HG03175 (cell line): ENCODE results near the gene TEKT5.
A peak's percentile ranks its signal among the peaks of the same experiment; 100 is the strongest.
"Not testable (repeated sequence)": the region's sequence is repeated elsewhere in the genome, so short reads cannot be mapped to it uniquely, and the experiment has no call there.

Source experiments
- ATAC-seq: cut with Tn5 transposase; IDR thresholded peaks from one replicate; pipeline ENCODE4 v1.9.1; 2021; ENCODE audit warnings: mild to moderate bottlenecking, moderate library complexity; ENCODE audit not compliant: unreplicated experiment

Gene TEKT5

DNA sequence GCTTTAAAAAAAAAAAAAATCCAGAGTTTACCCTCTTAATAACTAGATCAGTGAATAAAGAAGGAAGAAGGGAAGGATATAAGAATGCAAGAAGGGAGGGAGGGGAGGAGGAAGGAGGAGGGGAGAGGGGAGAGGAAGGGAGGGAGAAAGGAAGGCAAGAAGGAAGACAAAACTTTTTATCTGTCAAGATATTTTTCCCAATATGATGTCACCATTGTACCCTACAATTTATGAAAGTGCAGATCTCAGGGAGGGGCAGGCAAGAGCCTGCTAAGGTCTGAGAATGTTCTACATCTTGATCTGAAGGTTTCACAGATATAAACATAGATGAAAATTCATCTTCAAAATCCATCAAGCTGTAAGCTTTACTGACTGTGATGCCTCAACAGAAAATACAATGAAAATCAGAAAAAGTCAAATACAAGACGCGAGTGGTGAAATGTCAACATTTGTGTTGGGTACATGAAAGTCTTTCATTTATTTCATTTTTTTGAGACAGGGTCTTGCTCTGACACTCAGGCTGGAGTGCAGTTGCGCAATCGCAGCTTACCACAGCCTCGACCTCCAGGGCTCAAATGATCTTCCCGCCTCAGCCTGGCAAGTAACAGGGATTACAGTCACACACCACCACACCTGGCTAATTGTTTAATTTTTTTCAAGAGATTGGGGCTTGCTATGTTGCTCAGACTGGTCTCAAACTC, 57.2 kb downstream of the TEKT5 start:
- ATAC-seq, result no peak

DNA sequence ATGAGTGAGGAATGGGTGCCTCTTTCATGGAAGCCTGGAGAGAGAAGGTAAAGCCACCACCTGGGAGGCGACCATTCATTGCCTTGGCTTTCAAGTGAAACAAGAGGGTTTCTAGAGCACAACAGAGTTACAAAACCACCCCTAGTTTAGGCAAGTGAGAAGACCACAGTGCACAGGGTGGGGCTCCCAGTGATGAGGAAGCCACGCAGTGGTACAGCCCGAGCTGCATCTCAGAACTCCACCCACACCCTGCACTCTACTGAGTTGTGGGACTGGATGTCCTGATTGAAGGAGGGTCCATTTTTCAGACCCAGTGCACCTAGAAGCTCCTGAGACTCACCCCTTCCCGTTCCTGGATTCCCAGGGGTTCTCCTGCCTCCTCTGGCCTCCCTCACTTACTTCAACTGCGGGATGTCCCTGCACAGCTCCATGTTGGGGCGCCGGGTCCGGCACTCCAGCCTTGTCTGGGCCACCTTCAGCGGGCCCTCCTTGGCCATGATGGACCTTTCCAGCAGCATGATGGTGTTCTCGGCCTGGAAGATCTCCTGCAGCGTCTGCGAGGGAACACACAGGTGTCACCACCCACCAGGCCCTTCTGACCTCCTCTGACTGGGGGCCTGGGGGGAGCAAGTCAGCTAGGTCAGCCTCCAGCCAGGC, 59.2 kb downstream of the TEKT5 start:
- ATAC-seq, result no peak

DNA sequence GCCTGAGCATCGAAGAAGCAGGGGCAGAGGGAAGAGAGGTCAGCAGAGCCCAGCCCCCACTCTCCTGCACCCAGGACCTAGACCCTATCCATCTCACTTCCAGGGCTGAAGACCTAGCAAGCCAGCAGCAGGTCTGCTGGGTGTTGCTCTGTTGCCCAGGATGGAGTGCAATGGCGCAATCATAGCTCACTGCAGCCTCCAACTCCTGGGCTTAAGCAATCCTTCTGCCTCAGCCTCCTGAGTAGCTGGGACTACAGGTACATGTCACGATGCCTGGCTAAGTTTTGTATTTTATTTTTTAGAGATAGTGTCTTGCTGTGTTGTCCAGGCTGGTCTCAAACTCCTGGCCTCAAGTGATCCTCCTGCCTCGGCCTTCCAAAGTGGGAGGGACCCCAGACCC, 61.3 kb downstream of the TEKT5 start:
- not testable (repeated sequence) for ATAC-seq

DNA sequence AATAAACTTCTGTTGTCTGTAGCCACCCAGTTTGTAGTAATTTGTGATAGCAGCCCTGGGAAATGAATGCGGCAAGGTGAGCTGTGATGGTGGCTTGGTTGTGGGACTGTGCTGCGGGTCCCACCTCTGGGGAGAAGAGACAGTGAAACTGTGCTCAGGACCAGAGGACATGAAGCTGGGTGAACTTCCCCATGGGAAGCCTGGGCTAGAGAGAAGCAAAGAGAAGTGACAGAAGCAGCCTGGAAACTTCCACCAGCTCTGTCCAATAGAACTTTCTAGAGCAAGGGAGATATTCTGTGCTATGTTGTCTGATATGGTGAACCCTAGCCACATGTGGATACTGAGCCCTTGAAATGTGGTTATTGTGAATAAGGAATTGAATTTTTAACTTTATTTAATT, 62.8 kb downstream of the TEKT5 start:
- no peak for ATAC-seq

DNA sequence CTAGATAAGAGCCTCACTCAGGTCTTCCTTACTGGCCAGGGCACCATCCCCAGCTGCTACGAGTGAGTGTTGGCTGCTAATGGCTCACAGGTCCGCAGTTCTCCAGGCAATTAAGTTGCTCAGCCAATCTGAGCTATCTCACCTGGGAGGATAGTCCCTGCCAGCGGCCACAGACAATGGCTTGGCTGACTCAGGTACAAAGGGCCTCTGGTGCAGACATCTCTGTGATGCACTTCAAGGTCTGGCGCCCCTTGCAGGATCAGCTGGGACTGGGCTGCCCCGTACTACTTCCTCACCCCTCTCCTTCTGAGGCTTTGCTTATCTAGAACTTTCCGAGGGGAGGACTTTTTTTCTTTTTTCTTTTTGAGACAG, 65.2 kb downstream of the TEKT5 start:
- ATAC-seq, result no peak

DNA sequence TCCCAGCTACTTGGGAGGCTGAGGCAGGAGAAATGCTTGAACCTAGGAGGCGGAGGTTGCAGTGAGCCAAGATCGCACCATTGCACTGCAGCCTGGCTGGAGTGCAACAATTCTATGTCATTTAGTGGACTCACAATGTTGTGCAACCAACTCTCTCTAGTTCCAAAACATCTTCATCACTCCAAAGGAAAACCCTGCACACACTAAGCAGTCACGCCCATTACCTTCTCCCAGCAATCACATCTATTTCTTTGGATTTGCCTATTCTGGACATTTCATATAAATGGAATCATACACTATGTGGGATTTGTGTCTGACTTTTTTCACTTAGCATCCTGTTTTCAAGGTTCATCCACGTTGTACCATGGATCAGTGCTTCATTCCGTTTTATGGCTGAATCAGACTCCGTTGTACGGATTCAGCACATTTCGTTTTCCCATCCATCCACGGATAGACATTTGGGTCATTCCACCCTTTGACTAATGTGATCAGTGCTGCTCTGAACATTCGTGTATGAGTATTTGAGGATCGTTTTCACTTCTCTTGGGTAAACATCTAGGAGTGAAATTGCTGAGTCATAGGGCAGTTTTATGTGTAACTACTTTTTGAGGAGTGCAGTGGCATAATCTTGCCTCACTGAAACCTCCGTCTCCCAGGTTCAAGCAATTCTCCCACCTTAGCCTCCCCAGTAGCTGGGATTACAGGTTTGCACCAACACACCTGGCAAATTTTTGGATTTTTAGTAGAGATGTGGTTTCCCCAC, 69.0 kb downstream of the TEKT5 start:
- ATAC-seq, result no peak

DNA sequence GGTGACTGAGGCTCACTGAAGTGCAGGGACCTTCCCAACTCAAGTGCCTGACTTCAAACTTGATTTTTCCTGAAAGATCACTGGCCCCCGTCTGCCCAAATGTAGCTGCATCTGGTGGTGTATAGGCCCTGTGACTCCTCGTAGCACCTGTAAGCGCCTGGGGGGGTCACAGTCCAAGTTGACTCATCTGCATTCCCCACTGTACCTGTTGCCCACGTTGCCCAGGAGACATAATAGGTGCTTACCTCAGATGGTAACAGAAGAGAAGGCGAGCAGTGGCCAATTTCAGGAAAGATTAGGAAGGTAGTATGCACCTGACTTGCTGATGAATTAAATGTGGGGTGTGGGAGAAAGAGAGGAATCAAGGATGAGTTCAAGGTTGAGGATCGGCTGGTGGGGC, 70.2 kb downstream of the TEKT5 start:
- ATAC-seq, result no peak

DNA sequence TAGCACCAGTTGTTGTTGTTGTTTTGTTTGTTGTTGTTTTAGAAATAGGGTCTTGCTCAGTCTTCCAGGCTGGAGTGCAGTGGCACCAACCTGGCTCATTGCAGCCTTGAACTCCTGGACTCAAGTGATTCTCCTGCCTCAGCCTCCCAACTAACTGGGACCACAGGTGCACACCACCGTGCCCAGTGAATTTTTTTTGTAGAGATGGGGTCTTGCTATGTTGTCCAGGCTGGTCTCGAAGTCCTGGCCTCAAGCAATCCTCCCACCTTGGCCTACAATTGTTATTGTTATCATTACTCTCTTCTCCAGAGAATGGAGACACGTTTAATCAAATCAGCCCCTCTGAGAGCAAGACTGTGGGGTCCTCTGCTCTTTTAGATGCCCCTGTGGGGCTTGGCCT, 71.7 kb downstream of the TEKT5 start:
- ATAC-seq, result no peak

DNA sequence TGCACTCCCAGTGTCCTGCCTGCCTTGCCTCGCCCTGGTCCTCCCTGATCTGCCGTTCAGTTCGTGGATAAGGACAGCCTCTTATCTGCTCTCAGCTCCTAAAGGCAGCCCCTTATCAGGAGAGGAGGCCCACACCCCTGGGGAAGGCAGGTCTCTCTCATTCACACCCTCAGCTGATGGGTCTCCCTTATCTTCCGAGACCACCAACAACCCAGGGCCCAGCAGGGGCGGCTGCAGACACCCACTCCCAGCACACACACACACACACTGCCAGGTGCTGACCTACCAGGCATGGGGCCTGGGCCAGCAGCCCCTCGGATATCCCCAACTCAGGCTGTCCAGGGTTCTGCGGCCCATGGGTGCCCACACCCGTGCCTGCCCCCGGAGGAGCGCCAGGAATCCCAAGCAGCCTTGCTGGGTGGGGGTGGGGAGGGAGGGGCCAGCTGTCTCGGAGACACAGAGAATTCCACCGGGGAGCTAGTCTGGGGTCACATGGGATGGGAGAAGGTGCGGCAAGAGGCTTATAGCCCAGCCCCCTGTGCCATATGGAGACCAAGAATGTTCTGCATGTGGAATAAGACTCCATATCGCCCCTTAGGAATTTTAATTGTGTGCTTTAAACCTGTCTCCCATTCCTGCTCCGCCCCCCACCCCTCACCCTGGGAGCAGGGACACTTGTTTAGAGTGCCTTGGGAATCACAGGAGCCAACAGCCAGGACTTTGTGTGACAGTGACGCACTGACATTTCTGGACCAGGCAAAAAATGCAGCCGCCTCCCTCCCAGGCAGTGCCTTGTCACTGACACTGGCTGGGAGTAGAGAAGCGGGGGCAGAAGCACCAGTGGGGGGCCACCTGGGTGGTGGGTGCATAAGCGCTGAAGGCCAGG, 72.5 kb downstream of the TEKT5 start:
- no peak for ATAC-seq

DNA sequence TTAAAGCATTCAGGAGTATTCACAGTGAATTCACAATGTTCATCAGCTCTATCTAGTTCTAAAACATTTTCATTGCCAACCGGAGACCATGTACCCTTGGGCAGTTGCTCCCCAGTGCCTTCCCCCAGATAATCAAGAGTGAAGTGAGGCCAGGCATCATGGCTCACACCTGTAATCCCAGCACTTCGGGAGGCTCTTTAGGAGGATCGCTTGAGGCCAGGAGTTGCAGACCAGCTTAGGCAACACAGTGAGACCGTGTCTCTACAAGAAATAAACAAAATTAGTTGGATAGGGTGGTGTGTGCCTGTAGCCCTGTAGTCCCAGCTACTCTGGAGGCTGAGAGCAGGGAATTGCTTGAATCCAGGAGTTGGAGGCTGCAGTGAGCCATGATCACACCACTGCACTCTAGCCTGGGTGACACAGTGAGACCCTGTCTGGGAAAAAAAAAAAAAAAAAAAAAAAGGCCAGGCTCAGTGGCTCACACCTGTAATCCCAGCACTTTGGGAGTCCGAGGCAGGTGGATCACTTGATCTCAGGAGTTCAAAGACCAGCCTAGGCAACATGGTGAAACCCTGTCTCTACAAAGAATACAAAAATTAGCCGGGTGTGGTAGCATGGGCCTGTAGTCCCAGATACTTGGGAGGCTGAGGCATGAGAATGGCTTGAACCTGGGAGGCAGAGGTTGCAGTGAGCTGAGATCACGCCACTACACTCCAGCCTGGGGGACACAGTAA, 73.3 kb downstream of the TEKT5 start:
- ATAC-seq, result not testable (repeated sequence)

DNA sequence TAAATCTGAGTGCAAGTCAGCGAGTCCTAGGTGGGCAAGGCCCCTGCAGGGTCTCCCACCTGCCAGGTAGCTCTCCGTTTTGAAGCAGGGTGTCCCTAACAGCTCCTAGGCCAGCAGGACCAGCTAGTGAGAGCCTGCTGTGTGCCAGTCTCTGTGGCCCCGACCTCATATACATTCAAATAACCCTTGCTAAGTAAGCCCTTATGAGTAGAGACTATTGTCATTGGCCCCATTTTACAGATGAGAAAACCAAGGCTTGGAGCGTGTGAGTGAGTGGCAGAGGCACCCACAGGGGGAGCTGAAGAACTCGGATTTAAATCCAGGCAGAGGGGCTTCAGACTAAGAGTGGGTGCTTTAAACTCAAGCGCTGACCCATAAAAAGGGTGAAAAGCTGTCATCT, 74.6 kb downstream of the TEKT5 start:
- no peak for ATAC-seq

DNA sequence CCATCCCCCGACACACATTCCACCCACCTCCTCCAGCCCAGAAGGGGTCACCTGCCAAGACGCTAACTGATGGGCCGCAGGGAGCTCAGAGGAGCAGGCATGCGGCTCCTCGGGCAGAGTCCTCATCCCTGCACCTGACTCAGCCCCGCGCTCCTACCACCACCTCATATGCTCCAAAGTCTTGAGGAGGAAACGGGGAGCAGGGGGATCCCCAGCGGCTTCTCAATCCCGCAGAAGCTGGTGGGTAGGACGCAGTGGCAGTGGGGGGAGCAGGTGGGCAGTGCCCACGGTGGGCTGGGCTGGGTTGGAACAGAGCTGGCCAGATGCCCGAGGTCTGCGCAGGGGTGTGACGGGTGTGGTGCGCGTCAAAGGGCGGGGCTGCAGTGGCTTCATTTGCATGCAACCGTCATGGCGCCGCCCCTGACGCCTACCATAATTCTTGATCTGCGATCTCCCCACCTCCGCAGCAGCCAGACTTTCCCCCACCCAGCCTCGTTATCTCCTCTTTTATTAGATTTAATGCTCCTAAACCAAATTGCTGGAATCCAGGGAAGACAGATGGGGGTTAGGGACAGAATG, 75.4 kb downstream of the TEKT5 start:
- ATAC-seq, result no peak

DNA sequence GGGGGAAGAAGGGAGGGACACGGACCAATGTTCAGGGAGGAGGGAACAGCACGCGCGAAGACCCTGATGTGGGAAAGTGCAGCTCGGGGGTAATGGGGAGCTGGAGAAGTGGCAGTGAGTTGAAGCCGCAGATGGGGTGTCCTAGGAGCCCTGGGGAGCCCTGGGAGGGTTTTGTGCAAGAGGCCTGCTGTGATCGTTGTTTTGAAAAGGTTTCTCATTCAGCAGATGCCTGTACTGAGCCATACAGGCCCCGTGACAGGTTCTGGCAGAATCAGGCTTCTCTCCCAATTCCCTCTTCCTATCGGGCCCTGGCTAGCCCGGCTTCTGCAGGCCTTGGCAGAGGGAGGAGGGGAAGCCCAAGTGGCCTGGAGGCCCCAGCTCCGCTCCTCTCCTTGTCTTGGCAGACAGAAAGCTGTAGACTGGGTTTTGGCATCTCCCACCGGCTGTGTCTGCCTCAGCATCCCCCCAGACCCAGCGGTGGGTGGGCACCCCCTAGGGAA, 76.0 kb downstream of the TEKT5 start:
- no peak for ATAC-seq

DNA sequence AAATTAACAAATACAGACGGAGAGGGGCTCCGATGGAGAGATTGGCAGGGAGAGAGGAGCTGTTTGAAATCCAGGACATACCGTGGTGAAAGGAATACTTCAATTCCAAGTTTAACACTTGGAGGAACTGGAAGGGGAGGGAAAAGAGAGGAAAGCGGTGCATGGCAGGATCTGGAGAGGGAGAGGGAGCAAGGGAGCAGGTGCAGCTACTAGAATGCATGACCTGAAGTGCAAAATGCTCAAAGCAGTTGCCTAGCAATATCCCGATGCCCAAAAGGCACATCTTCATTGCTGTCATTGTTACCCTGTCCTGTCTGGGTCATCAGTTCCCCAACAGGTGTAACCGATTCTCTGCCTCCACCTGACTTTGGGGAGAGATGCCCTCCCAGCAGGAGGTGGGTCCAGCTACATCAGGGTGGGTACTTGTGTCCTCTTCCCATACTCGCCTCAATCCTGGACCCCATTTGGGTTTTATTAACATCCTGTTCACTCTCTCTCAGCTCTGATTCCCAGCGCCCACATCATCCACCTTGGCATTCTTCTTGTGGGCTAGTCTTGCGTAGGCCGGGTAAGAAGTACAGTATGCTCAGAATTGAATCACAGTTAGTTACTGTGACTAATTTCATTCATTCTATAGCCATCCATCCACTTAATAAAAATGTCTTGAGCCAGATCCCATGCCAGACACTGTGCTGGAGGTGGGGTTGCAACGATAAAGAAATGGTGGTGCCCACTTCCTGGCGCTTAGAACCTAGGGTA, 76.9 kb downstream of the TEKT5 start:
- no peak for ATAC-seq

DNA sequence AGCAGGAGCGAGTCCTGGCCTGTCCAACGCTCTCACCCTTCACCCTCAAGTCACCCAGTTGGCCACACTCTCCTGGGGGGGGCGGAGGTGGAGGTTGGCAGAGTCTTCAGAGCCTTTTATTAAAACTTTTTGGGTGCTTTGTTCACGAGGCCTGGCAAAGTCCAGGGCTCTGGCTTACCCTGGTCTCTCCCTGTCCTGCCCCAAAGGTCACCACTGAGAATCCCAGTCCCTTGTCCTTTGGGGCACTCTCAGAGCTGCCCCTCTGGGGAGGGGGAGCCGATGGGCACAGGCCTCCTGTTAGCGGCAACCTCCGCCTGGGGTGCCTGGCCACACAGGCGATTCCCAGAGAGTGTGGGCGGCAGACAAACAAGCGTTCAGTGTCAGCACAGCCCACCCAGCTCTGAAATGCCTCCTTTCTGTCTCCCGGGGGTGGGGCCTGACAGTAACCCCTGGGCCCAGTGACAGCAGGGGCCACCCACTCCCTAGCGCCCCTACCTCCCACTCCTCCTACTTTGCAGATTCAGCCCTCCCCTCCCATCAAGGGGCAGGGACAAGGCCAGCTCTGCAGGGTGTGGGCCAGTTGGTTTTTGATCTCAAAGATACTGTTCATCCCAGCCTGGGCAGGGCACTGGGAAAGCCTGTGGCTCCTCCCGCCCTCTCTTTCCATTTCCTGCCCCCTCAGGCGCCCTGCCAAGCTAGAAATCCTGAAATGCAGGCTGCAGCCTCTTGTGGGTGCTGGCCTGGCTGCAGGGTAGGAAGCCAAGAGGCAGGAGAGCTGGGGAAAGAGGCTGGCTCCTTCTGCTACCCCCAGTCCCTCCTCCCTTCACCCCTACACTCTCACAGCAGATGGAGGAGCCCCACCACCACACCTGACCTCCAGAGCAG, 77.7 kb downstream of the TEKT5 start:
- no peak for ATAC-seq

DNA sequence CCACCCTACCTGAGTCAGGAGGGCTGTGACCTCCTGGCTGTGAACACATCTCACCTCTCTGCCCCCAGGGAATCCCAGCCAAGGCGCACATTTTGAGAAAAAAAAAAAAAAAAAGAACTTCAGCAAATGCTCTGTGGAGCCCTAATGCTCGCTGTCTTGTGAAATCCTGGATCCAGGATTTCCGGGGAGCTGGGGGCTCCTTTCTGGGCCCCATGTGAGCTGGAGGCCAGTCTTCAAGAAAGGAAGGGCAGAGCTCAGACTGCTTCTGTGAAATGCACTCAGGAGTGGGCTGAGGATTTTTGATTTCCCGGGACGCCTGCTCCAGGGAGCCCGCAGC, 78.3 kb downstream of the TEKT5 start:
- ATAC-seq, result no peak

DNA sequence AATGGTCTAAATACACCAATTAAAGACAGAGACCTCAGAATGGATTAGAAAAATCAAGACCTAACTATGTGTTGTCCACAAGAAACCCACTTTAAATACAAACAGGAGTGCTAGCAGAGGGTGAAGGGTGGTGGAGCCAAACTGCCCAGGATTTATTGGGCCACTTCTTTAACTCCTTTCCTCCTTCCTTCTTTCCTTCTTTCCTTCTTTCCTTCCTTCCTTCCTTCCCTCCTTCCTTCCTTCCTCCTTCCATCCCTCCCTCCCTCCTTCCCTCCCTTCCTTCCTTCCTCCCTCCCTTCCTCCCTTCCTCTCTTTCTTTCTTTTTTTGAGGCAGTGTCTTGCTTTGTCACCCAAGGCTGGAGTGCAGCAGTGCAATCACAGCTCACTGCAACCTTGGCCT, 80.0 kb downstream of the TEKT5 start:
- no peak for ATAC-seq

DNA sequence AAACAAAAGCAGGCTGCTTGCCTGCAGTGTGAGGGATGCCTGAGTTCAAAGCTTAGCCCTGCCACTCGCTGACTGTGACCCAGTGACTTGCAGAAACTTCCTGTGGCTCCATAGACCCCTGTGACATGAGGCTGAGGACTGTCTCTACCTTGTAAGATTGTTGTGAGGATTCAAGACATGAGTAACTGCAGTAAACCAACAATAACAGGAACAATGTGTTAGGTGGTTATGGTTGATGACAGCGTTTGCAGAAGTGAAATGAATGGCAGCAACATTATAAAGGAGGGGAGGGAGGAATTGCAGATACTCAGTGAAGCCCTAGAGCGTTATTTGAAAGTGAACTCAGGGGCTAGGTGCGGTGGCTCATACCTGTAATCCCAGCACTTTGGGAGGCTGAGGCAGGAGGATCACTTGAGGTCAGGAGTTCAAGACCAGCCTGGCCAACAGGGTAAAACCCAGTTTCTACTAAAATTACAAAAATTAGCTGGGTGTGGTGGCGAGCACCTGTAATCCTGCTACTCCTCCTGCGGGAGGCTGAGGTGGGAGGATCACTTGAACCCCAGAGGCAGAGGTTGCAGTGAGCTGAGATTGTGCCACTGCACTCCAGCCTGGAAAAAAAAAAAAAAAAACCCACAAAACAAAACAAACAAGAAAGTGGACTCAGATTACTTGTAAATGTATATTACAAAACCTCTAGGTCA, 80.8 kb downstream of the TEKT5 start:
- peak; percentile 58 for ATAC-seq
